Fibroblast of skin of right quadriceps (primary cell): Measurements from ENCODE around the gene MYT1.

Experiments
- DNase-seq: peaks from one replicate; pipeline ENCODE4 v3.0.0-alpha.2; 2013

MYT1 gene

GRCh38 chr20:64254156-64254555 lies 89.9 kb downstream of the MYT1 start:
- DNase-seq = no peak

GRCh38 chr20:64254571-64255360 lies 90.5 kb downstream of the MYT1 start:
- DNase-seq = no peak

DNA sequence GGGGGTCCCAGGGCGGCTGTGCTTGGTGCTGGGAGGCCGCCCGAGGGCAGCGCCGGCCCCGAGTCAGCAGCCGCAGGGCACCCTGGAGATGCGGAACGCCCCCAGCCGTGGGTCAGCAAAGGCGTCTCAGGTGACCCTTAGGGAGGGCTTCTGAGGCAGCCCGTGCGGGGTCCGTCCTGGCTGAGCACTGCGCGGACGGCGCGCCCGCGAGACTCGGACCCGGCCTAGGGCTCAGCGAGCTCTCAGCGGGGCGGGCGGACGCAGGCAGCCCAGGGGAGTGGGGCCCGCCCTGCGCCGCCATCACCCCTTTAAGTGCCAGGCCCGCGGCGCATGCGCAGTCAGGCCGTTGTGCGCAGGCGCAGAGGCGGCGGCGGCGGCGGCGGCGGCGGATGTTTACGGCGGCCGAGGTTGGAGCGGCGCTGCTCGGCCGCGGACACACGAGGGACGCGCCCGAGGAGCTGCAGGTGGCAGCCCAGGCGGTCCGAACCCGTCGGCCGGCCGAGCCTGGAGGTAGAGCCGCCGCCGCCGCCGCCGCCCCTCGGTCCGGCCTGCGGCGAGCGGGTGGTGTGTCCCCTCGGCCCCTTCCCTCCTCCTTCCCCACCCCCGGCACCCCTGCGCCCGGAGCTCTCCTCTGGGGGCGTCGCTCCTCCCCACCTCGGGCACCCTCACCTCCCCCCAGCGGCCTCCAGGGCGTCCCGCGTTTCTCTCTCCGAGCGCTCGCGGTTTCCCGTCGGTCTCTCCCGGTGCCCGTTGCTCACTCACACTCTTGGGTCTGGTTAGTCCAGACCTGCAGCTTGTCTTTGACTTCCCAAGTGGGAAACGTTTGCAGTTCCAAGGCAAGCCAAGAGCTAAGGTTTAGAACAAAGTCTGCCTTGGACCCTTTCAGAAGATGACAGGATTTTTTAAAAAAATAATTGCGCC lies 91.4 kb downstream of the MYT1 start, which contains the start of gene PCMTD2:
PCMTD2 (plus strand) TSS at position 388 of the 921 bp plus-strand sequence. CDS start 4,218 bp downstream, outside the sequence.
- peak; percentile 87 for DNase-seq

DNA sequence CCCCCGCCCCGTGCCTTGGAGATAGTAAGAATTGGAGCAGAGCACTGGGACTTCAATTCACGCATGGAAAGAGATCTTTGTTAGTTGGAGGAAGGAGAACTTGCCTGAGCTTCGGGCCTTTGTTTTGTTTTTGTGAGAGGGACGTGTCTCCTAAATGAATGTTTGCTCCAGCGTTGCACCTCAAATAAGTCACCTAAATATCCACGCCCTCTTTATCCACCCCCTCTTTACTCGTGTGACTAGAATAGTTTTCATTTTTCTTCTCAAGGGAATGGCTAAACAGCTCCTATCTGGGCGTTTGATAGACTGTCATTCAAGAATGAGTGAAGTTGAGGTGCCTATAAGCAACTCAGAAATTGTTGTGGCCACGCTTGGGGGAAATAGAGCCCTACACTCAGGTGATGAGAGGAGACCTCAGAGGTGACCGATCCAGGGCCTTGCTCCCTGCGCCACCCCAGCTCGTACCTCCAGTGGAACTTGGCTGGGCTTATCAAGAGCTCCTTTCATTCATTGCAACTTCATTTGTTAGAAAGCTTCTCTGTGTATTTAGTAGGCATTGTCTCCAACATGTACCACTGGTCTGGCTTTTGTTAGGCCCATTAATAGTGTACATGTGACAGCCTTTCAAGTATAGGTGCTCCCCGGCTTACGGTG lies 92.2 kb downstream of the MYT1 start:
- no peak for DNase-seq

DNA sequence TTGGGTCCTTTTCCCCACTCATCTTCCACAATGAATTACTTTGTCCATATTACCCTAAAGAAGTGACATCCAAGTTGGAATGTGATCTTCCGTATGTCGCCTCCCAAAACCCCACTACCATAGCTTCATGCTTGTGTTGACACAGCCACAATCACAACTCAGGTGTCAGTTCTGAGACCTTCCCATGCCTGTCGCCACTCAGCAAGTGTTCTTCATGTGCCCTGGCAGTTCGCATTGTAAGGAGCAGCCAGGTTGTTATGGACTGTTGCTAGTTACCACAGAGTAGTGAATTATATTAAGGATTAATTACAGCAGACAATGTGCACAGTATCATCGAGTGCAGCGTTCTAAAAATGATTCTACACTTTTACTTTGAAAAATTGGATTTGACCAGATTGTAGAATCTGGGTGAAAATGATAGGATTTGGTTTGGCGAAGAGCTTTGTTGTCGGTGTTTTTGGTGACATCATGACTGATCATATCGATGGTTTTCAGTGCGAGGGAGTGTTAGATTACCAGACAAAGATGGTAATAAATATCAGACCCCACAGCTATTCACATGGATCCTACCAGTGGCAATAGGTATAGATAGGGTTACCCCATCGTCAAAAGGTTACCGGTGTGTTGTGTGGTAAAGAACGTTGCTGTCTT lies 93.0 kb downstream of the MYT1 start:
- no peak for DNase-seq

DNA sequence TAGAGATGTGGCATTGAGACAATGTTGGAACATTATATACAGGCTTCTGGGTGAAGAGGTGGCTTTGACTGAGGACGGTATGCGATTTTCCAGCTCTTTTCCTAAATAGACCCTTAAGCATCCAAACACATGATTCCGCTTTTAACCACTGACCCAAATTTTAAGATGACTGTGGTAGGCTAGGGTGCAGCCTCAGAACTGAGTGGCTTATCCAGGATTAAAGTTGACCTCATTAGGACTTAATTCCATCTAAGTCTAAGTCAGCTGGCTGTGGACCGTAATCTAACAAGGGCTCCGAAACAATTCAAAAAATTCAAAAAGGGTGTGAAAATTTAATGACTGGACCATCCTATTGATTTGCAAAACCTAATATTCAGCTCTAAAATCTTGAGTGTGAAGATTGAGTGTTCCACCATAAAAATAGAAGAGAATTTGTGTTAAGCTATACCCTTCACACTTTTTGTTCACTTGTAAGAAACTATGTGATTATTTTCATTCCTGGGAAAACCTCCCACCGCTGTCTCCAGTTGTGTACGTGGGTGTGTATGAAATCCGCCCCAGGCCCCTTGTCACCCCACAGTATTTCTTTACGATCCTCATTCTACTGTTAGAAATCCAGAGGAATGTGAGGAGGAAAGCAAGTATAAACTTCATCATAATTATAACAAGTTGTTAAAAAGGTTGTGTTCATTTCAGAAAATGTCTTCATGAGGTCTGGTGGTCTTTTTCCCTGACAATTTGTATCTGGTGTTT lies 94.0 kb downstream of the MYT1 start:
- DNase-seq = no peak

DNA sequence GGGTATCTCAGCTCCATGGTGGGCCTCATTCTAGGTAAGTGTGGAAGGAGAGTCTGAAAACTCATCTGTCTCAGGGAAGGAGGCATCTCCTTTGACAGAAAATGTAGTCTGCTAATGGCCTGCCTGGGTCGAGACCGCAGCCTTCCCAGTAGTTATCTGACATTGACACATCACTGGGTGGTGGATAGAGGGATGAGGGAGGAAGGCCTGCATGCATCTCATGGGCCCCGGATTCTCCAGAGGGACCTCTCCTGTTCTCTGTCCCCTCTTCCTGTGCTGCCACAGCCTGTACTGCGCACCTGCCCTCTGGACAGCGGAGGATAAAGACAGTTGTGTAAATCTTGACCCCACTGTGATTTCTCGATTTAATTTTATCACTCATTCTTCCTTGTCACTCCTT lies 96.0 kb downstream of the MYT1 start:
- no peak for DNase-seq

DNA sequence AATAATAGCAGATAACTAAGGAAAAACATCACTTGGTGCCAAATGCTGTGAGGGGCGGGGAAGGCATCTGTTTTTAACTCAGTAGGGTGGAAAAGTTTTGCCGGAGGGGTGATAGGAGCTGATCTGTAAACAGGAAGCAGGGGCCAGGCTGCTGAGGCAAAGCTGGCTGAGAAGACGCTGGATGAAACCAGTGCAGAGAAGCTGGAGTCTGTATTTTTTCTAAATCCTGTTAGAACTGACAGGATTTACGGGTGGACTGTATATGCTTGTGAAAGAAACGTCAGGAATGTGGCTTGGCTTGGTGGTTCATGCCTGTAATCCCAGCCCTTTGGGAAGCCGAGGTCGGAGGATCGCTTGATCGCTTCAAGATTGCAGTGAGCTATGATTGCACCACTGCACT lies 96.9 kb downstream of the MYT1 start:
- DNase-seq = peak; percentile 73

- DNase-seq = no peak
These were observed 99.8 kb downstream of the MYT1 start for GRCh38 chr20:64264091-64264490.

GRCh38 chr20:64265201-64265600 lies 100.9 kb downstream of the MYT1 start:
- DNase-seq = no peak

GRCh38 chr20:64266988-64267387 lies 102.7 kb downstream of the MYT1 start:
- no peak for DNase-seq

- DNase-seq = no peak
These were observed 103.9 kb downstream of the MYT1 start for GRCh38 chr20:64268174-64268573.

GRCh38 chr20:64269604-64270411 lies 105.6 kb downstream of the MYT1 start:
- DNase-seq = no peak

DNA sequence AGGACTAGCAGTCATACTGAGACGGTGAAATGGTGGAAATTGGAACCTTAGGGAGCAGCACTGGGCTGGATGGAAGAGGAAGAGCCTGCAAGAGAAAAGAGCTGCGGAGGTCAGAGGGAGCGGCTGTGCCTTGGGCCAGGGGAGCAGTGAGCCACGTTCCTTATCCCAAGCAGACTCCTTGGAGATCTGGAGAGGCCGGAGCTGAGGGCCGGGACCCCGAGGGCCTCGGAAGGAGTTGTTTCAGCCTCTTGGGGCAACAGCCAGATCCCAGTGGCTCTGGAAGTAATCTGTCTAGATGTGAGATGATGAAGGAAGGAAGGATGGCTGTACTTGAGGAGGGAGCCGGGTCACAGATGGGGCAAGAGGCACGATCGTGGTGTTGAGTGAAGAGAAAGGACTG lies 107.4 kb downstream of the MYT1 start:
- DNase-seq = no peak

DNA sequence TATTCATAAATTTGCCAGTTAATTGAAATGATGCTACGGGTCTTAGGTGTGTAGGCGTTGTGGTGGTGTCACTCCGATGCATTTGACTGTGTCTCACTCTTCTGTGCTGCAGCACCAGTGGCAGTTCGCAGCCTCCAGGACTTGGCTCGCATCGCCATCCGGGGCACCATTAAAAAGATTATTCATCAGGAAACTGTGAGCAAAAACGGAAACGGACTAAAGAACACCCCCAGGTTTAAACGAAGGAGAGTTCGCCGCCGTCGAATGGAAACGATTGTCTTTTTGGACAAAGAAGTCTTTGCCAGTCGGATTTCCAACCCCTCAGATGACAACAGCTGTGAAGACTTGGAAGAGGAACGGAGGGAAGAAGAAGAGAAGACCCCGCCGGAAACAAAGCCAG lies 108.9 kb downstream of the MYT1 start:
- no peak for DNase-seq

GRCh38 chr20:64276817-64277216 lies 112.6 kb downstream of the MYT1 start:
- DNase-seq = no peak

DNA sequence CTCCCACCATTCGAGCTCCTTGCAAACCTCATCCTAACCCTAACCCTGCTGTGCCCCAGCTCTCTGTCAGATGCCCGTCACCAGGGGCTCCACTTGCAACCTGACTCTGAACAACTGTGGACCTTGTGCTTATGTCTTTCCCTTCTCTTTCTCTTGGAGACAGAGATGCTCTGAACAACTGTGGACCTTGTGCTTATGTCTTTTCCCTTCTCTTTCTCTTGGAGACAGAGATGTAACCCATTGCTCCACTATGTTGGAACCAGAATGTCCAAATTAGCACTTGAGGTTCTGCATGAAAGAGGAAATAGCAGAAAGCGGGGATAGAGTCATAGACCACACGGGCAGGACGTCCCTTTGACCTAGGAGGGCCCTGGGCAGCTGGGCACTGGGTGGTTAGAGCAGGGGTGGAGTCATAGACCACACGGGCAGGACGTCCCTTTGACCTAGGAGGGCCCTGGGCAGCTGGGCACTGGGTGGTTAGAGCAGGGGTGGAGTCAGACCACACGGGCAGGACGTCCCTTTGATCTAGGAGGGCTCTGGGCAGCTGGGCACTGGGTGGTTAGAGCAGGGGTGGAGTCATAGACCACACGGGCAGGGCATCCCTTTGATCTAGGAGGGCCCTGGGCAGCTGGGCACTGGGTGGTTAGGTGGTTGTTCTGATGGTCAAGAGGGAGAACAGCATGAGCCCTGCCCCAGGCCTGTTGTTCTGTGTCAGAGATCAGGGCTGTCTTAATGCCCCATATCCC lies 113.5 kb downstream of the MYT1 start:
- no peak for DNase-seq

DNA sequence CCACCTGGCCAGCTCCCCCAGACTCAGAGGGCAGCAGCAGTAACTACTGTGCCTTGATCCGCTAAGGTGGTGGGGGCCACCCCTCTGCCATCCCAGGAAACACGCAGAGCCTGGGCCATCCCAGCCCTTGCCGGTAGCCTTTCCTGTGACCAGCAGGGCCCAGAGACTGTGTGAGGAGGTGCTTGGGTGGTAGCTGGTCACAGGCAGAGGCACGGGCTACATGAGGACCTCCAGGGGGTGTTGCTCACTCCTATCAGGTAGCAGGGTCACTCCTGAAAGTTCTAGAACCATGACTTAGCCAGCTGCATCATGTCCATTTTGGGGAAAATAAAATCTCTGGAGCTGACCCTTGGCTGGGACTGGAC lies 114.0 kb downstream of the MYT1 start:
- no peak for DNase-seq

- DNase-seq = no peak
These were observed 115.7 kb downstream of the MYT1 start for GRCh38 chr20:64279826-64280459.

- DNase-seq = no peak
These were observed 116.2 kb downstream of the MYT1 start for GRCh38 chr20:64280460-64280843.
